Measurements from ENCODE around the gene RAX. TPM values are rescaled to one million over a fixed set of nuclear protein-coding genes. Genes with fewer than 3 reads are reported as not detected.

Gene RAX
- polyA plus RNA-seq, 4 donors, result not detected

DNA sequence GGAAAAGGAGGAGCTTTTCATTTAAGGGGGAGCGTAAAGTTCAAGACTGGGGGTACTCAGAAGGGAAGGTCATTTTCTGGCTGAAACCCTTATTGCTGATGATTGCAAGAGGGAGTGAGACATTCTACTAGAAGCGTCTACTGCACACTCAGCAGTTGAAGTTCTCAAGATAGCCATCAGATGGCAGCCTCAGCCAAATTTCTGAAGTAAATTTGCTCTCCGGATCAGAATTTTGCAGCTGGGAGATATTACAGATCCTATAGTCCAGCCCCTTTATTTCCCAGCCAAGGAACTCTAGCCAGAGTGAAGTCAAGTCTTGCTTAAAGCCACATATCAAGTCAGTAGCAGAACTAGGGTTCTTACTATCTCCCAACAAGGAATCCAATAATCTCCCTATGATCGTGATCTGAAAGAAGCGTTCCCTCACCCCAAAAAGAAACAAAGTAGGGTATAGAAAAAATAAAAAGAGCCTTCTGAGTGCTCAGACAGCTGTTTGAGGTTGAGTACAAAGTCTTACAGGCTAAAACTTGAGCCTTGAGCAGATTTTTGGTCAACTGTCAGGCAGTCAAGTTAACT lies 24.0 kb downstream of the RAX start:
- DNase-seq (ENCODE audit: low read depth in 4 of 4, low spot score in 2 of 4), result peak in 3 of 4 donors; percentile 52 to 78 (median 61)

- DNase-seq (ENCODE audit: low read depth in 4 of 4, low spot score in 2 of 4), result no peak
These were observed 26.5 kb downstream of the RAX start for GRCh38 chr18:59246796-59247195.

- no peak for DNase-seq (ENCODE audit: low read depth in 4 of 4, low spot score in 2 of 4)
These were observed 30.3 kb downstream of the RAX start for GRCh38 chr18:59242906-59243305.

DNA sequence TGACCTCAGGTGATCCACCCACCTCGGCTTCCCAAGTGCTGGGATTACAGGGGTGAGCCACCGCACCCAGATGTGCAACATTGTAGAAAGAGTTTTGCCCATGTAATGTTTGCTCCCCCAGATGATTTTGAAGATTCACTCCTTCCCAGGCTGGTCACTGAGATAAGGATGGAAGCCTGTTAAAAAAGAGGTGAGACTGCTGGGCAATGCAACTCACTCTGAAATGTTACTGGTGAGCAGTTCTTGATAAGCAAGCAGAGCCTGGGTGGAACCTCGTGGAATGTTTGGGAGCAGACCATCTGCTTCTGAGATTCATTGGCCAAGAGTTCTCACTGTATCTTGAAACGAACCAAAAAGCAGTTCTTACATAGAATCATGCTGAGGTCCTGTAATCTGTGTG lies 33.6 kb downstream of the RAX start:
- no peak for DNase-seq (ENCODE audit: low read depth in 4 of 4, low spot score in 2 of 4)

GRCh38 chr18:59238385-59238784 lies 34.9 kb downstream of the RAX start:
- DNase-seq (ENCODE audit: low read depth in 4 of 4, low spot score in 2 of 4), result no peak

- DNase-seq (ENCODE audit: low read depth in 4 of 4, low spot score in 2 of 4), result no peak
These were observed 40.2 kb downstream of the RAX start for GRCh38 chr18:59233017-59233410.

- no peak for DNase-seq (ENCODE audit: low read depth in 4 of 4, low spot score in 2 of 4)
These were observed 40.8 kb downstream of the RAX start for GRCh38 chr18:59232309-59233016.

GRCh38 chr18:59231877-59232276 lies 41.4 kb downstream of the RAX start:
- no peak for DNase-seq (ENCODE audit: low read depth in 4 of 4, low spot score in 2 of 4)

GRCh38 chr18:59231114-59231513 lies 42.1 kb downstream of the RAX start:
- DNase-seq (ENCODE audit: low read depth in 4 of 4, low spot score in 2 of 4), result no peak

DNA sequence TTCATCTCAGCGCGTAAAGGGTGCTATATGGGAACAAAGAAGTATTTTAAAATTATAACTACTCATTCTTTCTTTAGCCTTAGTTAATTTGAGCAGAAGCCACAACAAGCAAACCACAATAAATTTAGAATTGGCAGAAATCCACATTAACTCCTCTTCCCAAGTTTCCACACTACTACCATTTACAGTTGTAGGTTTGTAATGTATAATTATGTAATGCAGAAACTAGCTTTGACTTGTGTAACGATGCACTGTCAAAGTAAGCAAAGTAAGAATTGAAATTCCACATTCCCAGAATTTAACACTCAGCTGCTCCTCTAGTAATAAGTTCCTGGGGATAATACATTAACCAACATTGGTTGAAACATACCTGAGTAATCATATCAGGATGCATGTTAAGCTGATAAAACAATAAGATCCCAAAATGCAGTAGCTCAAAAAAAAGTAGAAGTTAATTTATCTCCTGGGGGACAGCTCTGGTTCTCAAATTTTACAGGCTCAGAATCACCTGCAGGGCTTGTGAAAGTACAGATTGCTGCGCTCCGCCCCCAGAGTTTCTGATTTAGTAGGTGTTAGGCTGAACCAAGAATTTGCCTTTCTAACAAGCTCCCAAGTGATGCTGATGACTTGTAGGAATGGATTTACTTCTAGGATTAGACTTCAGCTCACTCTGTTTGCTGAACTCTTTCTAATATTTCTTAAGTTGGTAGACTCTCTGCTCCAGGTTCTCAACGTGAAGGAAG lies 43.4 kb downstream of the RAX start:
- DNase-seq (ENCODE audit: low read depth in 4 of 4, low spot score in 2 of 4), result no peak

- no peak for DNase-seq (ENCODE audit: low read depth in 4 of 4, low spot score in 2 of 4)
These were observed 44.1 kb downstream of the RAX start for GRCh38 chr18:59229191-59229590.

DNA sequence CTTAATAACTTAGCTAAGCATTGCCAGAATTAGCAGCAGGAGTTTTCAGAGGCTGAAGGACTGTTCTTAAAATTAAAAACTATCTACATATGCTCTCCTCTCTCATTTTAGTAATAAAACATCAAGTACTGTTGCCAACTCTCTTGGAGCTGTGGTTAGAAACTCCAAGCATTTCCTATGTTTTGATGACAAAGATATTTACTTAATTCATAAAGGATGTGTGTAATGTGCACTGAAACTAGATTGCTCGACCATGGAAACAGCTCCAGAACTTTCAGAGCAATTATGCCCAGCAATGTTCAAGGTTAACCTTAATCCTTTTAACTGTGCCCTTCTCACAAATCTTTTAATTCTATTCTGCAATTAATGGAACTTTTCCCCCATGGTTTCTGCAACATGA lies 44.9 kb downstream of the RAX start:
- DNase-seq (ENCODE audit: low read depth in 4 of 4, low spot score in 2 of 4), result no peak

GRCh38 chr18:59222341-59222740 lies 50.9 kb downstream of the RAX start:
- no peak for DNase-seq (ENCODE audit: low read depth in 4 of 4, low spot score in 2 of 4)

GRCh38 chr18:59220784-59221765 lies 52.2 kb downstream of the RAX start:
- no peak for DNase-seq (ENCODE audit: low read depth in 4 of 4, low spot score in 2 of 4)

DNA sequence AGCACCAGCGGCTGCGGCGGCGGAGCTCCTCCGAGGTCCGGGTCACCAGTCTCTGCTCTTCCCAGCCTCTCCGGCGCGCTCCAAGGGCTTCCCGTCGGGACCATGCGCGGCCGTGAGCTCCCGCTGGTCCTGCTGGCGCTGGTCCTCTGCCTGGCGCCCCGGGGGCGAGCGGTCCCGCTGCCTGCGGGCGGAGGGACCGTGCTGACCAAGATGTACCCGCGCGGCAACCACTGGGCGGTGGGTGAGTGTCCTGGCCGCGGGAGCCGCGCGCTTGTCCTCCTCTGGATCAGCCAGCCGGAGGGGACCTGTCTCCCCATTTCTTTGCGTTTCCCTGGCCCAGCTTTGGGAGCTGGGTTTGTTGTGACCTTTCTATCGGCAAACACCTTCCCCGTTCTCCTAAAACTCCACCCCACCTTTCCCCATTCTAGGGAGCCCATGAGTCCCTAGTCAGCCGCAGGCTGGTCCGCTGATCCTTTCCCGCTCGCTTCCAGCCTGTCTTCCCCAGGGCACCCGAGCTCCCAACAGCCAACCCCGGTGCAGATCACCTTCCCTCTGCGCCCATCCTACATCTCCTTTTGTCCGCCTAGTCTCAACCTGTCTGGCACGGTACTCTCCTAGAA lies 53.0 kb downstream of the RAX start:
- DNase-seq (ENCODE audit: low read depth in 4 of 4, low spot score in 2 of 4), result no peak

DNA sequence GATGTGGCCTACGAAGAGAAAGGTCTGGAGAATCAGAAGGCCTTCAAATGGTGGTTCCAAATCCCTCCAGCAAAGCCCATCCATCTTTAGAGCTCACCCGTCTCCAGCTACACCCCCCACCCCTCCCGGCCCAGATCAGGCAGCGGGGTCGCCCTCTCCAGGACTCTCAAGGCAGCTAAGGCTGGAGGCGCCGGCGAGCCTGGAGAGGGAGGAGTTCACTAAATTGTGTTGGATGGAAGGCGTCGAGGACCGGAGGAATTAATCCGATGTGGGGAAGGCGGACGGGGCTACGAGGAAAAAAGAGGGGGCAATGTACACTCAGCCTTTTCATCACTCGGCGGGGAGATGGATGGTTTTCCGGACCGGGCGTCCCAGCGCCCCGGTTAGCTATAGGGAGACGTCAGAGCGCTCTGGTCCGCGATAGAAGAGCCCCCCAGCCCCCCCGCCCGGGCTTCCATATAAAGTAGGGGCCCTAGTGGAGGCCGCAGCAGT lies 53.5 kb downstream of the RAX start, which contains the start of gene GRP:
GRP (plus strand) TSS at position 487 of the 492 bp plus-strand sequence. CDS start 108 bp downstream, outside the sequence.
- no peak for DNase-seq (ENCODE audit: low read depth in 4 of 4, low spot score in 2 of 4)

DNA sequence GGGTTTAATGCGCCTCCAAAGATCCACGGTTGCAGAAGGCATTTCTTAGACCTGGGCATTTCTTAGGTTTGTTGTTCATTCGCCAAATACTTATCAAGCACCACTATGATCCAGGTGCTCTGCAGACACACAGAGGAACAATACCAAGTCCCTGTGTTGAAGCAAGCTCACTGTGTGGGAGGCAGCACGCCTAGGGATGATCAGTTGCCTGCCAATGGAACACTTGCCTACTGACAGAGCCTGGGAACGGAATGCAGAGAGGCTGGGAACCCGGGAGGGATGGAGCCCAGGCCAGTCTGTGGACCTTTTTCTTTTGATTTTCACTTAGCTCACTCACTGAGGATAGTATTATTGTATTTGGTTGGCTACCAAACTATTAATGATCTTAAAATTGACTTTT lies 55.2 kb downstream of the RAX start:
- DNase-seq (ENCODE audit: low read depth in 4 of 4, low spot score in 2 of 4), result no peak

All from left renal cortex interstitium (tissue), 4 donors.